Endothelial cell of umbilical vein (primary cell): ENCODE results near the gene SATB2.

ENCODE experiments used
- EZH2 ChIP-seq: IDR thresholded peaks from 2 replicates; pipeline ENCODE4 v1.6.1; 2012; ENCODE audit warnings: borderline replicate concordance, low read depth, mild to moderate bottlenecking, moderate library complexity, low read length, inconsistent platforms; ENCODE audit not compliant: severe bottlenecking
- GATA2 ChIP-seq: IDR thresholded peaks from 2 replicates; pipeline ENCODE4 v1.7.0; 2011; ENCODE audit warnings: low read depth, mild to moderate bottlenecking, moderate library complexity, mixed read lengths, low read length; ENCODE audit not compliant: insufficient read length, insufficient read depth
- JUN ChIP-seq: IDR thresholded peaks from 2 replicates; pipeline ENCODE4 v1.6.1; 2011; ENCODE audit warnings: borderline replicate concordance, low read depth; ENCODE audit not compliant: insufficient read length, insufficient read depth
- MYC ChIP-seq: IDR thresholded peaks from one replicate; pipeline ENCODE4 v1.6.1; 2011; ENCODE audit warnings: mild to moderate bottlenecking, low read depth, low read length
- POLR2A ChIP-seq: IDR thresholded peaks from 2 replicates; pipeline ENCODE4 v1.6.1; 2012; ENCODE audit warnings: low read depth, mild to moderate bottlenecking, control low read depth, low read length
- POLR2AphosphoS5 ChIP-seq: IDR thresholded peaks from 2 replicates; pipeline ENCODE4 v1.6.1; 2012; ENCODE audit warnings: low read depth, mild to moderate bottlenecking, control low read depth, low read length, moderate library complexity; ENCODE audit not compliant: insufficient read depth
- TF ChIP-seq, protein P1 (sequence below), 2 donors: IDR thresholded peaks; 1 replicate in 1 of 2; 2 replicates in 1 of 2; pipeline ENCODE4 v1.5.1; 2011; ENCODE audit warnings: low read length in 2 of 2, mild to moderate bottlenecking in 2 of 2, moderate library complexity in 2 of 2, control low read depth in 1 of 2, inconsistent platforms in 1 of 2, low read depth in 1 of 2; ENCODE audit not compliant: insufficient read depth in 1 of 2; ENCODE audit errors: extremely low read depth in 1 of 2
- TF ChIP-seq, protein P2 (sequence below): IDR thresholded peaks from 2 replicates; pipeline ENCODE4 v1.6.1; 2011; ENCODE audit not compliant: insufficient read depth, insufficient read length

DNA sequence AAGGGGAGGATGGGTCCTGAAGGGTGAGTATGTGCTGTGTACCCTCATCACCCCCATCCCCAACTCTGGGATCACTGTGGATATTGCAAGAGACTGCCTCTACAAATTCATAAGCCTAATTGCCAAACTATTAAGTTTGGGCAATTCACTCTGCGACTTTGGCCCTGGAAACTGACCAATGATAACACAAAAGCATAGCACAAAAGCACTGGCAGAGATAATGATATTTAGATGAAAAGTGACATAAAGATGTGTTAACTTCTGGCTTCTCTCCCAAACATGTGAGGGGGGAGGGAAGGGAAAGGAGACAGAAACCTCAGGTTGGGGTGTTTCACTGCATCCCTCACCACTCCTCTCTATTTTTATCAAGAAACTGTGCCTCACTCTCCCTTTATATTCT, 150.3 kb downstream of the SATB2 start:
- TF ChIP-seq, protein P1, sequence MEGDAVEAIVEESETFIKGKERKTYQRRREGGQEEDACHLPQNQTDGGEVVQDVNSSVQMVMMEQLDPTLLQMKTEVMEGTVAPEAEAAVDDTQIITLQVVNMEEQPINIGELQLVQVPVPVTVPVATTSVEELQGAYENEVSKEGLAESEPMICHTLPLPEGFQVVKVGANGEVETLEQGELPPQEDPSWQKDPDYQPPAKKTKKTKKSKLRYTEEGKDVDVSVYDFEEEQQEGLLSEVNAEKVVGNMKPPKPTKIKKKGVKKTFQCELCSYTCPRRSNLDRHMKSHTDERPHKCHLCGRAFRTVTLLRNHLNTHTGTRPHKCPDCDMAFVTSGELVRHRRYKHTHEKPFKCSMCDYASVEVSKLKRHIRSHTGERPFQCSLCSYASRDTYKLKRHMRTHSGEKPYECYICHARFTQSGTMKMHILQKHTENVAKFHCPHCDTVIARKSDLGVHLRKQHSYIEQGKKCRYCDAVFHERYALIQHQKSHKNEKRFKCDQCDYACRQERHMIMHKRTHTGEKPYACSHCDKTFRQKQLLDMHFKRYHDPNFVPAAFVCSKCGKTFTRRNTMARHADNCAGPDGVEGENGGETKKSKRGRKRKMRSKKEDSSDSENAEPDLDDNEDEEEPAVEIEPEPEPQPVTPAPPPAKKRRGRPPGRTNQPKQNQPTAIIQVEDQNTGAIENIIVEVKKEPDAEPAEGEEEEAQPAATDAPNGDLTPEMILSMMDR (IDR thresholded peaks at IDR 0.05; ENCODE audit: extremely low read depth in 1 of 2, insufficient read depth in 1 of 2, low read depth in 1 of 2, low read length in 2 of 2) = no peak
- TF ChIP-seq, protein P2, sequence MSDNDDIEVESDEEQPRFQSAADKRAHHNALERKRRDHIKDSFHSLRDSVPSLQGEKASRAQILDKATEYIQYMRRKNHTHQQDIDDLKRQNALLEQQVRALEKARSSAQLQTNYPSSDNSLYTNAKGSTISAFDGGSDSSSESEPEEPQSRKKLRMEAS = no peak
- TF ChIP-seq MYC (no peak), POLR2AphosphoS5 (no peak), POLR2A (no peak), EZH2 (no peak), JUN (no peak), GATA2 (no peak)
